ENCODE results near the gene TENT4B. TPM values are rescaled to one million over a fixed set of nuclear protein-coding genes. Genes with fewer than 3 reads are reported as not detected.

Gene TENT4B
- polyA plus RNA-seq, 1 of the 3 experiments (the other 2 are of a cell fraction) = 5.6 TPM

DNA sequence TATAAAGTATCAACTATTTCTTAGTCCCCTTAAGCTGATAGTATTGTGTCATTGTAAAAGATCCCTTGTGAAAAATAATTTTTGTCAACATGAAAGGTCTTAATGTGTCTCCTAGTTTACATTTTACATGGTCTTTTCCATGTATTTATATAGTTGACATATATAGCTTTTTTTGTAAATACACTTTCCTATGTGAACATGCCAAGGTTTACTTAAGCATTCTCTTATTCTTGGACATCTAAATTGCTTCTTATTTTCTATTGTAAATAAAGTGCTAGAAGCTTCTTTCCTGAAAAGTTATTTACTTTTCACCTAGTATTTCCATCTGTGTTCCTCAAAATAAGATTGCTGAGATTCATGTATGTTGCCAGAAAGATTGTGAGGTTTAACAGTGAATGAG is 29.3 kb downstream of the TENT4B start:
- Histone ChIP-seq H3K4me1 (ENCODE audit: control insufficient read depth in 1 of 2, insufficient read depth in 2 of 2, low read depth in 1 of 2, low read length in 1 of 2) (peaks cover 0 to 16% of the 10 kb centered on the region in 2 experiments; a peak in 2 of 4 replicates), H3K9ac (no peak overlapping the region), H3F3A (replicated peaks; ENCODE audit: insufficient read depth) (peaks cover 40% of the 10 kb centered on the region), H4K20me1 (ENCODE audit: insufficient read depth) (no peaks in the 10 kb centered on the region; the same call in 1 of the 2 replicates), H3K4me2 (no peak overlapping the region), H3K9me2 (no peaks in the 10 kb centered on the region), H3K79me2 (ENCODE audit: insufficient read depth) (peaks cover 97% of the 10 kb centered on the region), H2AFZ (ENCODE audit: low read depth) (no peak overlapping the region), H3K27me3 (ENCODE audit: insufficient read depth) (no peaks in the 10 kb centered on the region), H3K4me3 (ENCODE audit: low read depth in 2 of 2, low read length in 1 of 2) (no peak overlapping the region), H3K9me3 (no peaks in the 10 kb centered on the region), H3K27ac (ENCODE audit: low read depth in 2 of 2, low read length in 1 of 2) (no peak overlapping the region), H3K36me3 (replicated peaks in 1 of 2; ENCODE audit: control insufficient read depth in 1 of 2, insufficient read depth in 2 of 2, low read length in 1 of 2) (peaks cover 0 to 3% of the 10 kb centered on the region in 2 experiments)
- CTCF ChIA-PET = interaction anchor here (0.7 to 1.2 kb wide), 3 partner anchors 16 to 157 kb away, joined by 3 to 5 read pairs (median 3); partner anchors contain the start of gene CNEP1R1
- DNase-seq = no peak
- POLR2A ChIA-PET = no interaction called here
- TF ChIP-seq USF2 (IDR thresholded peaks at IDR 0.05; ENCODE audit: borderline replicate concordance, low read depth, low read length) = no peak
- TF ChIP-seq CHD2 (IDR thresholded peaks at IDR 0.05; ENCODE audit: low read length, partially characterized antibody) = no peak
- no peak for TF ChIP-seq YY1 (IDR thresholded peaks at IDR 0.05; ENCODE audit: low read depth)
- no peak for TF ChIP-seq PBX3 (IDR thresholded peaks at IDR 0.05)
- TF ChIP-seq ELF1 (IDR thresholded peaks at IDR 0.05) = no peak
- TF ChIP-seq NFIC (IDR thresholded peaks at IDR 0.05; ENCODE audit: borderline replicate concordance) = no peak
- no peak for TF ChIP-seq EZH2phosphoT487 (IDR thresholded peaks at IDR 0.05; ENCODE audit: borderline replicate concordance, low read depth)
- TF ChIP-seq, protein P1, sequence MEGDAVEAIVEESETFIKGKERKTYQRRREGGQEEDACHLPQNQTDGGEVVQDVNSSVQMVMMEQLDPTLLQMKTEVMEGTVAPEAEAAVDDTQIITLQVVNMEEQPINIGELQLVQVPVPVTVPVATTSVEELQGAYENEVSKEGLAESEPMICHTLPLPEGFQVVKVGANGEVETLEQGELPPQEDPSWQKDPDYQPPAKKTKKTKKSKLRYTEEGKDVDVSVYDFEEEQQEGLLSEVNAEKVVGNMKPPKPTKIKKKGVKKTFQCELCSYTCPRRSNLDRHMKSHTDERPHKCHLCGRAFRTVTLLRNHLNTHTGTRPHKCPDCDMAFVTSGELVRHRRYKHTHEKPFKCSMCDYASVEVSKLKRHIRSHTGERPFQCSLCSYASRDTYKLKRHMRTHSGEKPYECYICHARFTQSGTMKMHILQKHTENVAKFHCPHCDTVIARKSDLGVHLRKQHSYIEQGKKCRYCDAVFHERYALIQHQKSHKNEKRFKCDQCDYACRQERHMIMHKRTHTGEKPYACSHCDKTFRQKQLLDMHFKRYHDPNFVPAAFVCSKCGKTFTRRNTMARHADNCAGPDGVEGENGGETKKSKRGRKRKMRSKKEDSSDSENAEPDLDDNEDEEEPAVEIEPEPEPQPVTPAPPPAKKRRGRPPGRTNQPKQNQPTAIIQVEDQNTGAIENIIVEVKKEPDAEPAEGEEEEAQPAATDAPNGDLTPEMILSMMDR (IDR thresholded peaks at IDR 0.05) = no peak
- TF ChIP-seq USF1 (IDR thresholded peaks at IDR 0.05; ENCODE audit: borderline replicate concordance, low read depth) = no peak
- TF ChIP-seq FOSL2 (IDR thresholded peaks at IDR 0.05; ENCODE audit: borderline replicate concordance, low read depth) = no peak
- no peak for TF ChIP-seq MAX (IDR thresholded peaks at IDR 0.05; ENCODE audit: low read depth)
- TF ChIP-seq SIN3A (IDR thresholded peaks at IDR 0.05; ENCODE audit: borderline replicate concordance, low read depth, low read length) = no peak
- no peak for TF ChIP-seq TEAD4 (IDR thresholded peaks at IDR 0.05; ENCODE audit: borderline replicate concordance, insufficient read depth)
- no peak for TF ChIP-seq FOXJ3 (CRISPR knock-in tag; IDR thresholded peaks at IDR 0.05)
- TF ChIP-seq, protein P2, sequence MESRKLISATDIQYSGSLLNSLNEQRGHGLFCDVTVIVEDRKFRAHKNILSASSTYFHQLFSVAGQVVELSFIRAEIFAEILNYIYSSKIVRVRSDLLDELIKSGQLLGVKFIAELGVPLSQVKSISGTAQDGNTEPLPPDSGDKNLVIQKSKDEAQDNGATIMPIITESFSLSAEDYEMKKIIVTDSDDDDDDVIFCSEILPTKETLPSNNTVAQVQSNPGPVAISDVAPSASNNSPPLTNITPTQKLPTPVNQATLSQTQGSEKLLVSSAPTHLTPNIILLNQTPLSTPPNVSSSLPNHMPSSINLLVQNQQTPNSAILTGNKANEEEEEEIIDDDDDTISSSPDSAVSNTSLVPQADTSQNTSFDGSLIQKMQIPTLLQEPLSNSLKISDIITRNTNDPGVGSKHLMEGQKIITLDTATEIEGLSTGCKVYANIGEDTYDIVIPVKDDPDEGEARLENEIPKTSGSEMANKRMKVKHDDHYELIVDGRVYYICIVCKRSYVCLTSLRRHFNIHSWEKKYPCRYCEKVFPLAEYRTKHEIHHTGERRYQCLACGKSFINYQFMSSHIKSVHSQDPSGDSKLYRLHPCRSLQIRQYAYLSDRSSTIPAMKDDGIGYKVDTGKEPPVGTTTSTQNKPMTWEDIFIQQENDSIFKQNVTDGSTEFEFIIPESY (IDR thresholded peaks at IDR 0.05; ENCODE audit: borderline replicate concordance, low read depth) = no peak
- TF ChIP-seq REST (IDR thresholded peaks at IDR 0.05; ENCODE audit: low read depth, low read length) = no peak
- no peak for TF ChIP-seq TAF1 (IDR thresholded peaks at IDR 0.05; ENCODE audit: borderline replicate concordance, low read depth, low read length)
- no peak for TF ChIP-seq GATA2 (CRISPR knock-in tag; IDR thresholded peaks at IDR 0.05)
- TF ChIP-seq FOXM1 (IDR thresholded peaks at IDR 0.05; ENCODE audit: low read depth) = no peak

All from SK-N-SH (cell line).